D721Med (cell line): Measurements from ENCODE around the gene ZNF195.
"Not testable (repeated sequence)": the region's sequence is repeated elsewhere in the genome, so short reads cannot be mapped to it uniquely, and the experiment has no call there.

ENCODE experiments used
- DNase-seq: peaks from one replicate; pipeline ENCODE4 v3.0.0; 2011; ENCODE audit warnings: low spot score; ENCODE audit not compliant: insufficient read length
- FAIRE-seq: peaks from 2 replicates; lab custom pipeline; 2011; peaks lifted over from hg19 to GRCh38; lab: Jason Lieb, UNC
- CTCF ChIP-seq: IDR thresholded peaks from 2 replicates; pipeline ENCODE4 v1.5.1; 2012; ENCODE audit warnings: mild to moderate bottlenecking, control low read depth; ENCODE audit not compliant: insufficient read depth; ENCODE audit errors: missing control alignments

Gene ZNF195

GRCh38 chr11:3339340-3339624, 39.7 kb downstream of the ZNF195 start:
- no peak for TF ChIP-seq CTCF
- FAIRE-seq (no peak), DNase-seq (no peak)

GRCh38 chr11:3338569-3339339, 40.2 kb downstream of the ZNF195 start:
- no peak for FAIRE-seq
- DNase-seq, result no peak
- no peak for TF ChIP-seq CTCF

GRCh38 chr11:3336420-3336819, 42.5 kb downstream of the ZNF195 start:
- not testable (repeated sequence) for DNase-seq, FAIRE-seq

GRCh38 chr11:3333157-3333556, 45.8 kb downstream of the ZNF195 start:
- DNase-seq, FAIRE-seq: not testable (repeated sequence)

GRCh38 chr11:3331078-3331477, 47.9 kb downstream of the ZNF195 start:
- DNase-seq, FAIRE-seq: not testable (repeated sequence)

- DNase-seq, FAIRE-seq: not testable (repeated sequence)
These were observed 48.9 kb downstream of the ZNF195 start for GRCh38 chr11:3330064-3330463.

GRCh38 chr11:3328503-3328902, 50.4 kb downstream of the ZNF195 start:
- not testable (repeated sequence) for FAIRE-seq, DNase-seq

GRCh38 chr11:3326450-3326849, 52.5 kb downstream of the ZNF195 start:
- not testable (repeated sequence) for DNase-seq, FAIRE-seq

- not testable (repeated sequence) for FAIRE-seq, DNase-seq
These were observed 54.2 kb downstream of the ZNF195 start for GRCh38 chr11:3324724-3325123.
